Measurements from ENCODE around the gene SUV39H2.
A peak's percentile ranks its signal among the peaks of the same experiment; 100 is the strongest.

SUV39H2 gene

GRCh38 chr10:14837003-14837756, 41.5 kb upstream of the SUV39H2 start:
- H3K4me3 ChIP-seq (ENCODE audit: low read length): peak overlapping the region; percentile 95
- H3K4me1 ChIP-seq (ENCODE audit: low read length): peaks cover 9% of the 10 kb centered on the region
- H4K20me1 ChIP-seq (ENCODE audit: insufficient read depth, low read length): 0 out of 2 replicates have a peak, but pooled peaks cover 4% of the 10 kb centered on the region
- H3K4me2 ChIP-seq (ENCODE audit: low read length): peak overlapping the region; percentile 80
- no peak overlapping the region for H3K27ac ChIP-seq (ENCODE audit: low read length)
- peak overlapping the region; percentile 66 for H3K9ac ChIP-seq (ENCODE audit: low read length)
- no peaks in the 10 kb centered on the region for H3K27me3 ChIP-seq (ENCODE audit: low read depth, low read length)
- H3K9me3 ChIP-seq (ENCODE audit: insufficient read depth, low read length): no peaks in the 10 kb centered on the region
- peaks cover 32% of the 10 kb centered on the region for H3K79me2 ChIP-seq (ENCODE audit: low read length)
- peak overlapping the region; percentile 87 for H2AFZ ChIP-seq (ENCODE audit: low read depth, low read length)
- H3K36me3 ChIP-seq (replicated peaks; ENCODE audit: low read depth, low read length): peaks cover 15% of the 10 kb centered on the region
- no peak for TF ChIP-seq EZH2phosphoT487 (IDR thresholded peaks at IDR 0.05; ENCODE audit: low read depth)
- TF ChIP-seq, protein P1, sequence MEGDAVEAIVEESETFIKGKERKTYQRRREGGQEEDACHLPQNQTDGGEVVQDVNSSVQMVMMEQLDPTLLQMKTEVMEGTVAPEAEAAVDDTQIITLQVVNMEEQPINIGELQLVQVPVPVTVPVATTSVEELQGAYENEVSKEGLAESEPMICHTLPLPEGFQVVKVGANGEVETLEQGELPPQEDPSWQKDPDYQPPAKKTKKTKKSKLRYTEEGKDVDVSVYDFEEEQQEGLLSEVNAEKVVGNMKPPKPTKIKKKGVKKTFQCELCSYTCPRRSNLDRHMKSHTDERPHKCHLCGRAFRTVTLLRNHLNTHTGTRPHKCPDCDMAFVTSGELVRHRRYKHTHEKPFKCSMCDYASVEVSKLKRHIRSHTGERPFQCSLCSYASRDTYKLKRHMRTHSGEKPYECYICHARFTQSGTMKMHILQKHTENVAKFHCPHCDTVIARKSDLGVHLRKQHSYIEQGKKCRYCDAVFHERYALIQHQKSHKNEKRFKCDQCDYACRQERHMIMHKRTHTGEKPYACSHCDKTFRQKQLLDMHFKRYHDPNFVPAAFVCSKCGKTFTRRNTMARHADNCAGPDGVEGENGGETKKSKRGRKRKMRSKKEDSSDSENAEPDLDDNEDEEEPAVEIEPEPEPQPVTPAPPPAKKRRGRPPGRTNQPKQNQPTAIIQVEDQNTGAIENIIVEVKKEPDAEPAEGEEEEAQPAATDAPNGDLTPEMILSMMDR (IDR thresholded peaks at IDR 0.05; ENCODE audit: low read depth, low read length): no peak

GRCh38 chr10:14837757-14838581, 40.7 kb upstream of the SUV39H2 start, which contains the start of the genes CDNF, HSPA14 and MSANTD7:
CDNF (minus strand) TSS chr10:14838037; CDS start chr10:14837946, 91 bp downstream.
HSPA14 (plus strand) TSS chr10:14838306; CDS start chr10:14838403, 97 bp downstream.
MSANTD7 (plus strand) TSS chr10:14838306; CDS start chr10:14842285, 3,979 bp downstream.
- peaks cover 32% of the 10 kb centered on the region for H3K79me2 ChIP-seq (ENCODE audit: low read length)
- peak within 1 kb of the TSS; percentile 94 for H3K9ac ChIP-seq (ENCODE audit: low read length)
- peak within 1 kb of the TSS; percentile 96 for H3K4me2 ChIP-seq (ENCODE audit: low read length)
- peak within 1 kb of the TSS; percentile 59 for H3K27ac ChIP-seq (ENCODE audit: low read length)
- no peaks in the 10 kb centered on the region for H3K27me3 ChIP-seq (ENCODE audit: low read depth, low read length)
- no peaks in the 10 kb centered on the region for H3K9me3 ChIP-seq (ENCODE audit: insufficient read depth, low read length)
- 0 out of 2 replicates have a peak, but pooled peaks cover 4% of the 10 kb centered on the region for H4K20me1 ChIP-seq (ENCODE audit: insufficient read depth, low read length)
- peak within 1 kb of the TSS; percentile 87 for H2AFZ ChIP-seq (ENCODE audit: low read depth, low read length)
- H3K4me3 ChIP-seq (ENCODE audit: low read length): peak within 1 kb of the TSS; percentile 98
- TF ChIP-seq EZH2phosphoT487 (IDR thresholded peaks at IDR 0.05; ENCODE audit: low read depth): no peak
- TF ChIP-seq, protein P1 (IDR thresholded peaks at IDR 0.05; ENCODE audit: low read depth, low read length): no peak
- H3K36me3 ChIP-seq (replicated peaks; ENCODE audit: low read depth, low read length): peaks cover 23% of the 10 kb centered on the region
- H3K4me1 ChIP-seq (ENCODE audit: low read length): peaks cover 9% of the 10 kb centered on the region

DNA sequence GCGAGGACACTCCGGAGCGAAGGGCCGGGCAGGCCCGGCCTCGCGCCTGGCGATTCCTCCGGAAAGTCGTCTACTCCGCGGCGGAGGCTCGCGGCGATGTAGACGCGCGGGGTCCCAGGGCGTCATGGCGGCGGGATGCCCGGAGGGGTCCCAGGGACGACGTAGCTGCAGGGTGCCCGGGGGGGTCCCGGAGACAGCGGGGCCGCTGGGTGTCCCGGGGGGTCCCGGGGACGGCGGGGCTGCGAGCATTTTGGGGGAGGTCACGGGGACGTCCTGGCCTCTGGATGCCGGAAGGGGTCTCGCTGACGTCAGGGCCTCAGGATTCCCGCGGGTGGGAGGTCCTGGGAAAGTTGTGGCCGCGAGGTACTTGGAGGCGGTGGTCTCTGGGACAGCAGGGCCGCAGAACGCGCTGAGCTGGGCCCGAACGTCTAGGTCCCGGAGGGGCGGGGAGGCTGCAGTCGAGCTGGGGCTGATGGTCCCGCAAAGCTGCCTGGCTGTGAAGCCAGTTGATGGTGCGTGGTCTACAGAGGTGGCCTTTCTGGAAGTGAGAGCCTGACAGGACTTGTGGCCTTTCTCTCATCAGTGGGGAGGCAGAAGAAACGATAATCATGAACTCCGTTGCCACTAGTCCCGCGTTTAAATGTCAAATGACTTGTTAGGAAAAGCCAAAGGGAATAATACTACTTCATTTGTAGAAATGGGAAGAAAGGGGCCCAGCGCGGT, 39.9 kb upstream of the SUV39H2 start:
- peak overlapping the region; percentile 98 for H3K4me3 ChIP-seq (ENCODE audit: low read length)
- TF ChIP-seq, protein P1 (IDR thresholded peaks at IDR 0.05; ENCODE audit: low read depth, low read length): no peak
- TF ChIP-seq EZH2phosphoT487 (IDR thresholded peaks at IDR 0.05; ENCODE audit: low read depth): no peak
- peaks cover 32% of the 10 kb centered on the region for H3K79me2 ChIP-seq (ENCODE audit: low read length)
- no peaks in the 10 kb centered on the region for H3K27me3 ChIP-seq (ENCODE audit: low read depth, low read length)
- peaks cover 30% of the 10 kb centered on the region for H3K36me3 ChIP-seq (replicated peaks; ENCODE audit: low read depth, low read length)
- H3K4me2 ChIP-seq (ENCODE audit: low read length): peak overlapping the region; percentile 96
- no peaks in the 10 kb centered on the region for H3K9me3 ChIP-seq (ENCODE audit: insufficient read depth, low read length)
- H3K27ac ChIP-seq (ENCODE audit: low read length): peak overlapping the region; percentile 59
- H4K20me1 ChIP-seq (ENCODE audit: insufficient read depth, low read length): 0 out of 2 replicates have a peak, but pooled peaks cover 4% of the 10 kb centered on the region
- H3K9ac ChIP-seq (ENCODE audit: low read length): peak overlapping the region; percentile 94
- peaks cover 9% of the 10 kb centered on the region for H3K4me1 ChIP-seq (ENCODE audit: low read length)
- H2AFZ ChIP-seq (ENCODE audit: low read depth, low read length): peak overlapping the region; percentile 80
